ENCODE data around the gene RPF1. TPM values are rescaled to one million over a fixed set of nuclear protein-coding genes. Genes with fewer than 3 reads are reported as not detected.

RPF1 gene
- total and polyA plus RNA-seq, 2 of the 4 experiments (the other 2 are of a cell fraction), result 28.4 to 30.3 TPM

DNA sequence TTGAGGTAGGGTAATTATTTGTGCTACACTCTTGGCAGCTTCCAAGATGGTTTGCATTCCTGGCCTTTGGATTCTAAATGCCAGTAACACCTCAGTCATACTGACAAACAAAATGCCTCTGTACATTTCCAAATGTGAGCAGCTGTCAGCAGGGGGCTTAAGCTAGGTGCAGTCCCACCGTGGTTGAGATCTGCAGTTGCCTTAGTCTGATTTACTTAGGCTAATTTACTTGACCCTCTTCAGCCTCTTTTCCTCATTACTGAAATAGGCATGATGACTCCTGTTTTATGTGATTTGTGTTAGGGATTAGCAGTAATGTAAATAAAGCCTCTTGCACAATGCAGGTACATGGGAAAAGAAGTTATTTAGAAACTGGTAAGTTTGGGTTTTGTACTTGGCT, 13.7 kb downstream of the RPF1 start:
- in situ Hi-C loops (cut with MboI; ENCODE audit: low sequenced_read_pairs) (no loop called here), intact Hi-C loops (cut with micrococcal nuclease) (no loop called here), dilution Hi-C loops (cut with HindIII; ENCODE audit: low sequenced_read_pairs, unreplicated experiment) (no loop called here)
- no peak overlapping the region for H2AK5ac ChIP-seq (ENCODE audit: low read depth, low read length)
- peaks cover 13 to 22% of the 10 kb centered on the region in 2 experiments for H3K79me1 ChIP-seq (ENCODE audit: low read depth in 1 of 2, low read length in 2 of 2)
- CTCF ChIA-PET, result no interaction called here
- no peak overlapping the region for H4K5ac ChIP-seq (ENCODE audit: low read depth, low read length)
- TF ChIP-seq CEBPB (IDR thresholded peaks at IDR 0.05; ENCODE audit: low read depth, low read length), result peak; percentile 38; the same call in 1 of the 2 replicates
- TF ChIP-seq, protein P1, sequence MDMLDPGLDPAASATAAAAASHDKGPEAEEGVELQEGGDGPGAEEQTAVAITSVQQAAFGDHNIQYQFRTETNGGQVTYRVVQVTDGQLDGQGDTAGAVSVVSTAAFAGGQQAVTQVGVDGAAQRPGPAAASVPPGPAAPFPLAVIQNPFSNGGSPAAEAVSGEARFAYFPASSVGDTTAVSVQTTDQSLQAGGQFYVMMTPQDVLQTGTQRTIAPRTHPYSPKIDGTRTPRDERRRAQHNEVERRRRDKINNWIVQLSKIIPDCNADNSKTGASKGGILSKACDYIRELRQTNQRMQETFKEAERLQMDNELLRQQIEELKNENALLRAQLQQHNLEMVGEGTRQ (IDR thresholded peaks at IDR 0.05; ENCODE audit: low read depth, low read length), result no peak
- H3K14ac ChIP-seq (replicated peaks; ENCODE audit: low read depth, low read length), result no peak overlapping the region
- no peak overlapping the region for H3K4ac ChIP-seq (ENCODE audit: low read depth, low read length)
- no peaks in the 10 kb centered on the region for H3K9me3 ChIP-seq (ENCODE audit: control insufficient read depth, insufficient read depth, low read length)
- H3K4me2 ChIP-seq (ENCODE audit: low read depth, low read length), result 0 out of 2 replicates have a peak overlapping the region, but pooled peaks have one; percentile 33
- H2AK9ac ChIP-seq (replicated peaks; ENCODE audit: low read depth, low read length, poor library complexity), result no peak overlapping the region
- H2AFZ ChIP-seq (replicated peaks; ENCODE audit: low read length, poor library complexity), result no peak overlapping the region
- H3K27me3 ChIP-seq (ENCODE audit: control insufficient read depth, insufficient read depth, low read length), result no peaks in the 10 kb centered on the region
- H3K56ac ChIP-seq (ENCODE audit: extremely low read depth, insufficient read depth, low read length), result no peak overlapping the region
- no peak overlapping the region for H3K27ac ChIP-seq (ENCODE audit: insufficient read depth, low read length)
- no peak overlapping the region for H3K23ac ChIP-seq (ENCODE audit: low read depth, low read length)
- DNase-seq (no peak), ATAC-seq (ENCODE audit: low read depth) (no peak)
- no peak overlapping the region for H2BK20ac ChIP-seq (ENCODE audit: low read depth, low read length)
- H3K36me3 ChIP-seq (ENCODE audit: control insufficient read depth, insufficient read depth, low read length), result peaks cover 25% of the 10 kb centered on the region
- no peak overlapping the region for H3K4me3 ChIP-seq (ENCODE audit: insufficient read depth, low read depth, low read length)
- H2BK5ac ChIP-seq (ENCODE audit: low read depth, low read length, poor library complexity, severe bottlenecking), result no peak overlapping the region
- POLR2A ChIA-PET (ENCODE audit: unreplicated experiment), result no interaction called here
- no peak overlapping the region for H4K91ac ChIP-seq (ENCODE audit: insufficient read depth, low read depth, low read length)
- H2BK120ac ChIP-seq (ENCODE audit: low read depth, low read length), result no peak overlapping the region
- no TSS peak for BruUV-seq (replicated peaks)
- peaks cover 3% of the 10 kb centered on the region; the same call in 1 of the 2 replicates for H3K9me1 ChIP-seq (ENCODE audit: insufficient read depth, low read length)
- peaks cover 3% of the 10 kb centered on the region for H3K4me1 ChIP-seq (ENCODE audit: control insufficient read depth, insufficient read depth, low read length)
- H3K18ac ChIP-seq (ENCODE audit: low read depth, low read length), result no peak overlapping the region
- H3K9ac ChIP-seq (ENCODE audit: low read depth, low read length), result no peak overlapping the region
- WGBS, 2 experiments (ENCODE audit: extremely low coverage in 2 of 2, insufficient read length in 1 of 2), result no CpG with 5 or more reads among the region's 1 CpG
- H2BK15ac ChIP-seq (ENCODE audit: low read depth, low read length), result no peak overlapping the region
- no peak overlapping the region for H4K8ac ChIP-seq (ENCODE audit: low read depth in 2 of 2, low read length in 2 of 2)
- H4K20me1 ChIP-seq (ENCODE audit: insufficient read depth, low read length), result no peaks in the 10 kb centered on the region

Data from IMR-90 (cell line).